ENCODE data around the gene NMRK1.

Gene NMRK1

DNA sequence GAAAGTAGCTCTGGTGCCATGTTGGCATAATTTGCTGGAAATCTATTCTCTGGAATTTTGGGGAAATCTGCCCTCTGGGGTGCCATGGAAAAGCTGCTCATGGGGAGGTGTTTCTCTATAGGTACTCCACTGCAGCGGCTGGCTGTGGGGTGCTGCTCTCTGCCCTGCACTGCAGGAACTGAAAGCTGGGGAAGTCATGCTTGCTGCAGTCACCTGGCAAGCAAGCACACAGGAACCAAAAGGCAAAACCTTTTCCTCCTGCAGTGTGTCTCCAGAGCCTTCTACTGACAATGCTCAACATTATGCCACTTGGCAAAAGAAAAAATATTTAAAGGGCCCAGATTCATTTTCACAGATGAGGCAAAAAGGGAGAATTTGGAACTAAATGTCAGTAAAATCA lies 34.1 kb downstream of the NMRK1 start:
- no peak for DNase-seq

DNA sequence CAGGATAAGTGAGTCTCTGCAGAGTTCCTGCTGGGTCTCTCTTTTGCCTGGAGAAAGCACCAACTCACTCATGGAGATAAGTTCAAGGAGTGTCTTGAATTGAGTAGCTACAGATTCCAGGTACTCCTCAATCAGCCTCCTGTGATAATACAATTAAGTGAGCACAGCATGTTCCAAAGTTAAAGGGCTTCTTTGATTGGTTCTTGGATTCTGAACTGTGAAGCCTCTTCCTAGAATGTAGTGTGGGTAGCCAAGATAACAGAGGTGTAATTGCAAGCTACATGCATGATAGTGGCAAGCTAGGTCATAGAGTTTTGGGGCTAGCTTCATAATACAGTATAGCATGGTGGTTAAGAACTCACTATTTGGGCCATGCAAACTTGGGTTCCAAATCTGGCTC lies 36.7 kb downstream of the NMRK1 start:
- DNase-seq, result no peak

DNA sequence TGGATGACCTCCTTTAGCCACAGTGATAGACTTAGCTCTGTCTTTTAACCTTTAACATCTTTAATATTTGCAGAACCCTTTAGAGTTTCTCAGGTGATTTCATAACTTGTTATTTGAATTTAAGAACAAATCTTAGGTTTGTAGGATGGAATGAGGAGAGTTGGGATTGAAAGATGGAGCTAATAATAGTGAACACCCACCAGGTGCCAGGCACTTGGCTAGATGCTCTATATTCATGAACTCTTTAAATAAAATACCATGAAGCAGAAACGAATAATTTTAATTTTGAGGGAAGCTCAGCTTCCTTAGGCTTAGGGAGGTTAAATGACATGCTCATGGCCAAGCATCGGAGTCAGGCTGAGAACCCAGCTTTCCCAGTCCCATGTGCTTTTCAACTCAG lies 40.4 kb downstream of the NMRK1 start:
- no peak for DNase-seq

DNA sequence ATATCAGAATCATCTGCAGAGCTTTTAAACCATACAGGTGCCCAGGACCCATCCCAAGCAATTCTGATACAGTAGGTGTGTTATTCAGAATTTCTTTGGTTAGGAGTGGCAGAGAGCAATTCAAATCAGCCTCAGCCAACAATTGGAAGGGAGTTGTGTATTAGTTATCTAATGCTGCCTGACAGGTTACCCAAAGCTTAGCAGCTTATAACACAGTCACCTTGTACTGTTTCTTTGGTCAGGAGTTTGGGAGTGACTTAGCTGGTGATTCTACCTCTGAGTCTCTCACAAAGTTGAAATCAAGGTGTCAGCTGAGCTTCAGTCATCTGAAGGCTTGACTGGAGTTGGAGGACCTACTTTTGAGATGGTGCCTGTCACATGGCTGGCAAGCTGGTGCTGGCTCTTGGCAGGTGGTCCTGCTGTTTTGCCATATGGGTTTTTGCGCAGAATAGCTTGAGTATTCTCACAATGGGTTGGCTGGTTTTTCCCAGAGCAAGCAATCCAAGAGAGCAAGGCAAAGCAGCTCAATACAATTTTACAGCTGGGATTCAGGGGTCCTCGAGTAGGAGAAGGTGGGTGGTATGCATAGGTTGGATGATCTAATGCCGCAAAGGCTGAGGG lies 41.1 kb downstream of the NMRK1 start:
- peak in 1 of 2 experiments; percentile 47 for DNase-seq

DNA sequence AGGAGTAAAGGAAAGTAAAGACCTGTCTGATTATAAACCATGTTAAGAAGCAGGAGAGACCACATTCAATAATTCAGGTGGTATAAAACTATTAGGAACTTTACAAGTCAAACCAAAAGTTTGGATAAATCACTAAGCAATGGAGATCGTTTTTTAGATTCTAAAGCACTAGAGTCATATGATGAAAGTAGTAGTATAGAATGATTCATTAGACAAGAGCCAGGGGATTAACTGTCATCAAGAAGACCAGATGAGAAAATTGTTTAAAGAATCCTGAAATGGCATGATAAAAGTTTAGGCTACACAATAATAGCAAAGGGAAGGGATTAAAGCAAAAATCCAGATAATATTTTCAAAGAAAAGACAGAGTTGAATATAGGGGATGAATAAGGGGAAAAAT lies 46.9 kb downstream of the NMRK1 start:
- no peak for DNase-seq

DNA sequence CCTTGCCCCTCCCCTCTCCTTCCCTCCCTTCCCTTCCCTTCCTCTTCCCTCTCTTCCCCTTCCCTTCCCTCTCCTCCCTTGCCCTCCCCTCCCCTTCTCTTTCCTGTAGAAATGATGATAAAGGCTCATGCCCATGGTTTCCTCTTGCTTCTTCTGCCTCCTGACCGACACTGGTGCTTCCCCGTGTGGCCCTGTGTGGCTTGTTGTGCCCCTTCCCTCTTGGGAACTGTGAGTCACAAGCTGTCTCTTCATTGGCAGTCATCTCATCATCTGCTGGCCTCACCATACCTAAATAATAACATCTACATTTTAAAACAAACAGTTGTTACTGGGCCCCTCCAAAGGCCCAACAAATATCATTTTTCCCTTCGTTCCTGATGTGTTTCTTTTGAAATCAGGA lies 48.2 kb downstream of the NMRK1 start:
- DNase-seq, result no peak

DNA sequence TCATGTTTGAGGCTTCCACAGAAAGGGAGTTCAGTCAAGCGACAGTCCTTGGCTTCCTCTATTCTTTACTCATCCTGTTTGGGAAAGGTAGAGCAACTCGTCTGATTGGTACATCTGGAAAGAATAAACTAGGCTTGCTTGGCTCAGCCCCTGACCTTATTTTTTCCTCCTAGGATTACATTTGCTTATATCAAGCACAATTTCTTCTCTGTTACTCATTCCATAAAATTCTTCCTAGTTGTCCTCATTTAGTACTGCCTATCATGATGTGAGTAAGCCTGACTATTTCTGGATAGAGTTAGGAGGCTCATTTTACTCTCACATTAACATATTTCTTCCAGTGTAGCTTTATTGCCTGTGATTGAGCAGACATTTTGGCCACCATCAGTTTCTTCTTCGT lies 48.9 kb downstream of the NMRK1 start:
- DNase-seq, result no peak

DNA sequence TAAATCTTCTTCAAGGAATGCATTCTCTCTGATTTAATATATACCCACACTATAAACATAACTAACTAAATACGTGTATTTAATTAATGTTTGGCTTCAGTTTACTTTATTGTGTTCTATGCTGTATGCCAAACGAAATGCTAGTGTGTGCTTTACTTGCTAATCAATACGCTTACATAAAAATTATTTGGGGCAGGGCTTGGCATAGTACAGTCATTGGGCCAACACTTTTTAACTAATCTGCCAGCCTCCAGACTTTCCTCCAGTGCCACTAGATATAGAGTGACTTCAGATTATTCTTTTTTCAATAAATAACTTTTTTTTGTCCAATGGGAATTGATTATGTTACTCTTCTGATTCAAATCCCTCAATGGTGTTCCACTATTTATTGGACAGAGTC lies 51.2 kb downstream of the NMRK1 start:
- DNase-seq, result no peak

DNA sequence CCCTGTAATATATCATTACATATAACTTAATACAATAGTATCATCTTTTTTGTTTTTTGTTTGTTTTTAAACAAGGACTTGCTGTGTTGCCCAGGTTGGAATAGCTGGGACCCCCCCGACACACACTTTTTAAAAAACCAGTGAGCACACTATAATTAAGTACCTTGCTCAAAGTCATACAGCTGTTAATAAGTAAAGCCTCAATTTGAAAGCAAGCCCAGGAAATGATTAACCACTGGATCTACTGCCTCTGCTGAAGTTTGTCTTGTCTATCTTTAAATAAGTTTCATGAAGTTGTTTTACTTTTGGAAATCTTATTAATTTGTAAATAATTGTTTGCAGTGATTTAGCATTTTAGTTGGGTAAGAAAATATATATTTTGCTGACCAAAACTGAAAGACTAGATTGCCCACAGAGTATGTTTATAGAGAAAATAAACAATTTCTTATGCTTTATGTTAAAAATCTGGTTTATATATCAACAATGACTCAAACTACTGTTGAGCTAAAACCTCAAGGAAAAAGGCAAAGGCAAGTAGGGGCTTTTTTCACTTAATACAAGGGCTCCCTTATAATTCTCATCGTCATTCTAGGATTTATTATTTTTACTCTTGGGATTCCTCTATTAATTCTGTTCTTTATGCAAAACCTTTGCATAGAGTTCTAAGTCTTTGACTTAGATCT lies 54.0 kb downstream of the NMRK1 start:
- DNase-seq, result no peak

DNA sequence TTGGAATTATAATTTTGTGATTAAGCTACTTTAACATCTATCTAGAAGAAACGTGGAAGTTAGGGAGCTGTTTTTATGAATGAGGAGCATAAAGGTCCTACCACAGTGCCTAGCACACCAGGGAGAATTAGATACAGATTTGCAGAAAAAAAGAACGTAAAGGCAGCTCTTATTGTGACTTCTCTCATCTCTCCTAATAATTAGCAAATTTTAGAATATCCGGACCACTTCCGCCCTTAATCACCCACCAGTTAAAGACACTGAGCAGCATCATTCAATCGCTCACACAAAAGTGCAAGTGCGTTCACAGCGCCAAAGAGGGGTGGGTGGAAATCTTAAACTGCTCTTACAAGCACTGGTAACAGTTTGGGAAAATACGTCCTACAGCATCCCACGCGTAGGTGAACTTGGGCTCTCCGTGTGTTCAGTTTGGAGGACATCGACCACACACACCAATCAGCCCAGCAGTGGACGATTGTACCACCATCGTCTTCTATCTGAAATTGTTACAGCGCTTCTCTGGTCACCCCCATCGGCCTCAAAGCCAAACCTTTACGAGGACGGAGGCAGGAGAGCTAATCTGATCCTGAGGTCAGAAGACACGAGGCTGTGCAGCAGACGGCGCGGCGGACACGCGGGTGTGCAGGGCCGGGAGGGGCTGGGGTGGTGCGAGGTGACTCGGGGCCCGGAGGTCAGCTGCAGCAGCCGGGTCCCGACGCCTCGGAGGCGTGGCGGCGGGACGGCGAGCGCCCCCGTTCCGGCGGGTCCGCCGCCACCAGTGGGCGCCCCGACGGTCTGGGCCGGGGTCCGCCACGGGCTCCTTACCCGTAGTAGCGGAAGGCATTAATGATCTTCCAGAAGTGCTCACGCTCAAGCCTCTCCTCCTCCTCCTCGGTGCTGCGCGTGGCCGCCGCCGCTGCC lies 60.5 kb downstream of the NMRK1 start:
- DNase-seq, result peak; percentile 10 to 28

DNA sequence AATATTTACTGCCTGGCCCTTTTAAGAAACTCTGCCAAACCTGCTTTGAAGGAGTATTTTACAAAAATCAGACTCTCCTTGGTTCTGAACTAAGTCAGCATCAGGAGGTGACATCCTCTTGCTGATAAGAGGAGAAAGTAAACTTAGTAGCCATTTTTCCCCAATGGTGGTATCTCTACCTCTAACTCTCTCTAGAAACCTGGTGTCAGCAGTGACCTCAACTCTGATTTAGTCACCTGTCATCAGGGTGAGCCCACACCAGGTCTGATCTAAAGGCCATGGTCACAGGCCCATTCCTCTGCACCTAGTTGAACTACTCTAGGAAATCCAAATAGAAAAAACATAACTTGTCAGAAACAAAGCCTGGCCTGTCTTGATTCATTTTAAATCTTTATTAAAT lies 64.1 kb downstream of the NMRK1 start:
- DNase-seq, result no peak

DNA sequence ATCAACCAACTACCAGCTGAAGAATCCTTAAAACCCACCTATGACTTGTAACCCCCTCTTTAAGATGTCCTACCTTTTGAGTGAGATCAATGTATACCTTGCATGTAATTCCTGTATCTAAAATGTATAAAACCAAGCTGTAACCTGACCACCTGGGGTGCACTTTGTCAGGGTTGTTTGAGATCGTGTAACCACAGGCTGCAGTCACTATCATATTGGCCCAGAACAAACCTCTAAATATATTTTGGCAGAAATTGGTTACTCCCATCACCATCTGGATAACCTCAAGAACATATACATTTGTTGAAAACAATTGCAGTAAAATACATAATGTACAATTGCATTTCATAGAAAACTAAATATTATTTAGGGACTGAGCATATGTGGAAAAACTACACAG lies 68.3 kb downstream of the NMRK1 start:
- DNase-seq, result no peak

DNA sequence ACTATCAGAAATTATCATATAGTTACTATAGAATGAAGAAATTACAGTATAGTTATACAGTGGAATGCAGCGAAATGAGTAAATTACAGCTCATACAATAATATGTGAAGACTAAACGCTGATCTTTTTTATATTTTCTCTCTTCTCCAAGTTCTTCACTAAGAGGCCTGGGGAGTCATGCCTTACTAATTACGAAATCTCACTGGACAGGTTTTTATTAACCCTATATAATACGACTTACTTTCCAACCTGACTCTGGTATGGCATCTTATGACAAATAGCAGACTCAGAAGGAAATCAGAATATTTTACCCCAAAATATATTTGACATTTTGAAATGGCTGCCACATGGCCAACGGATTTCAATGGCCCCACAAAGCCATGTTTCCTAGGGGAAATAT lies 68.9 kb downstream of the NMRK1 start:
- DNase-seq, result no peak

DNA sequence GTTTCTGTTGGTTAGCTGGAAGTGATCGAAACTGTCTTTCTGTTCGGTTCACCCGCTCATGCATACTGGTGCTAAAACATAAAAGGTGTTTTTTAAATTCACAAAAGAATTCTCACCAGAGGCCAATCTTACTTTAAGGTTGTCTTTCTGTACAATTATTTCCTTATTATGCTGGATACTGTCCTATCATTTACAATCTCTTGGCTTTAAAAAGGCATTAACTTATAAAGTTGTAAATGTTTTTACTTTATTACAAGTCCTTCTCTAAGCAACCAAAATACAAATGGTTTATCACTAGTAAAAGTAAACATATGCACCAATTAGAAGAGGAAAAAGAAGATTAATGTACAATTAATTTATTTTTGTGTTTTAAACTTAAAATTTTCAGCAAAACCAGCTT lies 70.6 kb downstream of the NMRK1 start:
- no peak for DNase-seq

DNA sequence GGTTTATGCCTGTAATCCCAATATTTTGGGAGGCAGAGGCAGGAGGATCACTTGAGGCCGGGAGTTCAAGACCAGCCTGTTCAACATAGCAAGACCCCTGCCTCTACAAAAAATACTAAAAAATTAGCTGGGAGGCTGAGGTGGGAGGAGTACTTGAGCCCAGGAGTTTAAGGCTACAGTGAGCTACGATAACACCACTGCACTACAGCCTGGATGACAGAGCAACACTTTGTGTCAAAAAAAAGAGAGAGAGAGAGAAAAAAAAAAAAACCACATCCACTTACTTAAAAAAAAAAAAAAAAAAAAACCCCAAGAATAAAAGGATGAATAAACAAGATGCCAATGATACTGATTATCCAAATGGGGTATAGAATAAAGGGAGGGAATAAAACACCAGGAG lies 74.2 kb downstream of the NMRK1 start:
- no peak for DNase-seq

Measured in NCI-H446 (cell line).